NK-92 treated with Interleukin-12 subunit alpha and Interleukin-12 subunit beta, amount 100 ng/mL, for 24 hours (cell line): ENCODE measurements around the gene SIAH2.
A peak's percentile ranks its signal among the peaks of the same experiment; 100 is the strongest.

Experiments used
- DNase-seq: peaks from one replicate; lab custom pipeline; 2025; lab: John Stamatoyannopoulos, UW

The SIAH2 gene

DNA sequence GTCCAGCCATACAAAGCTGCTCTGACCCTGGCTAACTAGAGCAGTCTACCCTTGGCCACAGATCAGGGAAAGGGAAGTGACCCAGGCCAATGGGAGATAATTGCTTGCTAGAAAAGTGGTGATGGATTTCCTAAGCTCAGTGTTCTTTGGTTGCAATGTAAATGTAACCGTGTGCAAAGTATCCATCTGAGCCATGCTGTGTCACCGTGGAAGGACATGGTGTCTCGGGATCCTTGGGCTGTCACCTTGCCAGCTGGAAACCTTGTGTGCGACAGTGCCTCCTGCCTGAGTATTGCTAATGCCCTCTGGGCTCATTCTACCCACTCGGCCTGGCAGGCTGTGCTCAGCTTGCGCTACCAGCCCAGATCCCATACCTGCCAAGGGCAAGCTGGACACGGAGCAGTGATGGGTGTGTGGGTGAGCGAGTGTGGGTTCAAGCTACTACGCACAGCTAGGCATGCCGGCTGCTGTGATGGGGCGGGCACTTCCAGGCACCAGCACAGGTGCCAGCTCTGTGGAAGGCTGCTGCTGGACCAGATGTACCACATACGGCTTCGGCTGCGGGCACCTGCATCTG lies 10.7 kb upstream of the SIAH2 start:
- no peak for DNase-seq

DNA sequence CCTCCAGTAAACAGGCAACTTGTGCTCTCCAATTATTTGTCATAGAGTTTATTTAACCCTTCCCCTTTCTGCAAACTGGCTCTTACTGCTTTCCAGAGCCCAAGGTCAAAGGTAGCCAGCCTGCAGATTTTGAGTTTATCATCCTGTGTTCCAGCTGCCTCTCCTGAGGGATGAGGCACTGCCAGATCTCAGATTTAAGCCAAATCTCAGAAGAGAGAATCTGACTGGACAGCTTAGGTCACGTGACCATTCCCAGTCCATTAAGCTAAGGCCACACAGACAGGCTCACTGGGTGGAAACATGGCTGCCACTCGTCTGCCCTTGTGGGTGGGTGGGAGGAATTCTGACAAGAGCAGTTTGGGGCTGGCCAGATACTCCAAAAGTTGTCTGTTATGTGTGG lies 8.6 kb upstream of the SIAH2 start:
- no peak for DNase-seq

DNA sequence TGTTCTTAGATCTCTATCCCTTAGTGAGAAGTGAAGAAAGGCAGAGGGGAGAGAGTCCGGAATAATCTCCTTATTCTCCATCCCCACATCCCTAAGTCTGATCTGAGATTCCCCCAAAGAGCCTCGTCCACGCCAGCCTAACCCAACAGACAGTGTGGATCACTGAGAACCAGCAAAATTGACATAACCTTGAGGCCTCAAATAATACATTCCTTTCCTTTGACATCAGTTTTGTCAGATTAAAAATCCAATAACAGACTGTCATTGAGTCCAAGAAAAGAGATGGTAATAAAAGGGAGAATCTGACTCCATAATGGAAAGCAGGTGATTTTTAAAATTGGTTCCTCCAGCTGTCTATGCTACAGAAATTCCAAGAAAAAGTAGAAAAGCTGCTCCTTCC lies 7.7 kb upstream of the SIAH2 start:
- no peak for DNase-seq

DNA sequence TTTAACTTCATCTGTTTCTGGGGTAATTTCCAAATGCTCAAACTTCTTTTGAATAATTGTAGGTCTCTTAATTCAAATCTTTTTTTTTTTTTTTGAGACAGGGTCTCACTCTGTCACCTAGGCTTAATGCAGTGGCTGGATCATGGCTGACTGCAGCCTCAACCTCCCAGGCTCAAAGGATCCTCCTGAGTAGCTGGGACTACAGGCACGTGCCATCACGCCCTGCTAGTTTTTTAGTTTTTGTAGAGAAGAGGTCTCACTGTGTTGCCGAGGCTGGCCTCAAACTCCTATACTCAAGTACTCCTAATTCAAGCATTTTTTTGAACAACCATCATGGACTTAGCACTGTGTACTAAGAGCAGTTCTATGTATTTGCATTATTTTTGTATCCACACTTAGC lies 3.8 kb upstream of the SIAH2 start:
- DNase-seq: no peak

DNA sequence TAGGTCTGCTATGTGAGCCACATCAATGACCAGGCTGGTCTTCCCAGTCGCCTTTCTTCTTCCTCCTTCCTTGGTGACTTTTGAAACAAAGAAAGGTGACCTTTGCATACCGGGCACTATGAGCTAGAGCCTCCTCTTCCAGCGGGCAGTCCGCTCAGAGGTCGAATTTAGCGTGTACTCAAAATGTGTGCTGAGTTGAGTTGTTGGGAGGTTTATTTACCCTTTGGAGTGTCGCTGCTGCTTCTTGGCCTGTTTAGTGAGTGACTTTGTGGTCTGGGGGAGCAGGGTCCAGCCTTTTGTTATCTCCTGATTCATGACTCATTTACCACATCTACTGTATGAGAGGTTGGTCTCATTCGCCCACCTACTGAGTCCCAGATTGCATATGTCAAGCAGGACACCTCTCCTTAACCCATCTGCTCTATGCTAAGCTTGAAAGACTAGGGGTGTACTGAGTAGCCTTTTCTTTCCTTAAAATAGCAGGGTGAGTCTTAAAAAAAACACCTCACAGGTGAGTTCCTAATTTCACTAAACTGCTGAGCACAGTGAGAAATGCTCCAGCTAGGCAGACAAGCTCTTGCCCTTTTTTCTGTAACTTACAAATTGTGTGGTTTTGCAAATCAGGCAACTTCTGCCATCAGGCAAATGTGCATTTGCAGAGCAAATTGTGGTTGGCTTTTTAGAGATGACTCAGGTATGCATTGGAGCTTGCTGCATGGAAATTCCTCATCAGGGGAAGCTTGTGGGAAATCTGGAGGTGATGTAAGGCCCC lies 3.2 kb upstream of the SIAH2 start:
- DNase-seq: peak; percentile 18

DNA sequence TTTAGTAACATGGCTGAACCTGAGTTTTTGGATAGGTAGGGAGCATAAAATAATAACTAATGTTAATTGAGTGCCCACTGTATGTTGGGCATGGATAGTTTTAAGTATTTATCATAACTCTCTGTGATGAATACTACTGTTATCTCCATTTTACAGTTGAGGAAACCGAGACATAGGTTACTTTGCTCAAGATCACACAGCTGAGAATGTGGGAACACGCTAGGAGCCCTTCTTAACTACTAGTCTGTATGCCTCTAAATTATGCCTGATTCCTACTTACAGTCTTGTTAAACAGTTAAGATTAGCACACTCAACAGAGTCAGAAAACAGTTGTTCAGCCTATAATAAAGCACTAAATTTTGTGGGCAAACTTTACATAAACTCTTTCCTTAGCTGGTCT lies 2.0 kb upstream of the SIAH2 start:
- no peak for DNase-seq

DNA sequence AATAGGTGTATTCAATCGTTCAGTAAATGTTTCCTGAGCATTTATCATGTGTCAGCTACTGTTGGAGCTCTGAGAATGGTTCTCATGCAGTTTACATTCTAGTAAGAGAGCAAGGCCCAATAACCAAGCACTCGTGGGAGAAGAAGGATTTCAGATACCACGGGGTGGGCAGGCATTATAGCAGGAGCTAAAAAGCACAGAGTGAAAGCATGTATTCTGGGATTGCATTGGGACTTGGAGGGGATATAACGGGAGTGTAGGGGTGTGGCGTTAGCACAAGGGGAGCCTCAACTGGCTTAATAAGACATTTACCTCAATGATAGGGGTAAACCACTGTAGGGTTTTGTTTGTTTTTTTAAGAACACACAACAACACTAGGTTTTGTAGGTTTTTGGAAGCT lies 1.6 kb upstream of the SIAH2 start:
- DNase-seq: no peak

DNA sequence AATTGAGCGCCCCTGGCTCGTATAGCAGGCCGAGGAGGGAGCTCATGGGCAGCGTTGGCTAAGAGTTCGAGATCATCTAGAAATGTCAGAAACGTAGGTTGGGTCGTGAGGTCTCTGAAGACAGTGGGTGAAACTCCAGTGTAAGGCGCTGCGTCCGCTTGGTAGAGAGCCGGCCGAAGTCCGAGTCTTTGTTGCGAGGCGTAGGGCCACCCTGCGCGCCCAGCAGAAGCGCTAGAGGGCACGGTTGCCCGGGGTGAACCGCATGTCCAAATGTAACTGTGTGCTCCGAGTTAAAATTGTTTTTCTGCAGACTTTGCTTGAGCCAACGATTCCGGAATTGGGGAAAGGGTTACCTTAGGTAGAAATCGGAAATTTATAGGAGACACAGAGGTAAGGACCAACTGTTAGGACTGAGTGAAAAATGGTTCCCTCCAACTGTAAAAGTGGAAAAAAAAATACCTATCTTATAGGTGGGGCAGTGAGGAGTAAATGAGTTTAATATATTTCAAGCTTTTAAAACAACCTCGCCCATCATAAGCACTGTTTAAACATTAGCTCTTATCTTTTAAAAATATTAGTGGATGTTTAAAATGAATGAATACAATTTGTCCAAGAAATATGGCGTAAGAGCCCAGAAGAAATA lies 993 bp upstream of the SIAH2 start:
- peak; percentile 63 for DNase-seq

DNA sequence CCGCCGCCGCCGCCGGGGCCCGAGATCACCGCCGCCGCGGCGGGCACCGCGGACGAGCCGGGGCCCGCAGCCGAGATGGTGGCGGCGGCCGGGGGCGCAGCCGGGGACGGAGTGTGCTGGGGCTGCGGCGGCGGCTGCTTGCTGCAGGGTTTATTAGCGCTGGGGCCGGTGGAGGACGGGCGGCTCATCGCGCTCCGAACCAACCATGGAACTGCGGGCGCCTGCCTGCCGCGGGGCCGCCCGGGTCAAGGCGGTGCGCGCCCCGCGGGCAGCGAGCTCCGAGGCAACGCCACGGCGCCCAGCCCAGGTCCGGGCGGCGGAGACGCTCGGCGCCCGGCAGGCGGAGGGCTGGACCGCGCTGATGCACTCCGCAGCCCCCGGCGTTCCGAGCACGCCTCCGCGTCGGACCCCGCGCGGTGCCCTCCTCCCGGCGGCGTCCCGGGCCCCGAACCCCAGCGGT lies 277 bp downstream of the SIAH2 start:
- DNase-seq: no peak

DNA sequence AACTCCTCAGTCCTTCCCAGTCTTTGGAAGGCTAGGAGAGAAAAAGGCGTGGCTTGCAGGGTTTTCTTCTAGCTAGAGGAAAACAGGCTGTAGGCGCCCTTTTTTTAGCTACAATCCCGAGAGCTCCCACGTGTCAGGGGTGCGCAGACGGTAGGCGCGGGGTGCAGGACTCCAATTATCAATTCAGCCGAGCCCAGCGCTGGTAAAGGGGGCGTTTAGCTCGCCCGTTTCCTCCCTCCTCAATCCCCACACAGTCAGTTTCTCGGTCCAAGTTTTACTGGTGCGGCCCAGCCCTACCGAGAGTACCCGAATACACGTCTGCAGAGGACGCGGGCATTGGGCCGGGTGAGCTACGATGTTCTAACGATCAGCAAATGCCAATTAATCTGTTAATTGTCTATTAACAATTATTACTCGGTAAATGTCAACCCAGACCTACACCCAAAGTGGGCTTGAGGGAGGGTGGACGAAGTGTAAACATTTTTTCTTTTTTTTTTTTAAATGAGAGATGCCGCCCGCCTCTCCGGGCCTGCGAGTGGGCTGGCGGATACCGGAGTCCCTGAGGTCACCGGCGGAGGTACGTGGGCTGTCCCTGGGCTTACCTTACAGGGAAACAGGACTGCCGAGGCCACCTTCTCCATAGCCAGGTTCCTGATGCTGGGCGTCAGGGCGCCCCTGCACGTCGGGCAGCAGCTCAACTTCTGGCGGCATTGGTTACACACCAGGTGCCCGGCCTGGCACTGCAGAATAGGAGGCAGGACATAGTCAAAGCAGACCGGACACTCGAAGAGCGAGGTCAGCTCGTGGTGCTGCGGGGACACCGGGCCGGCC lies 923 bp downstream of the SIAH2 start:
- DNase-seq: no peak

DNA sequence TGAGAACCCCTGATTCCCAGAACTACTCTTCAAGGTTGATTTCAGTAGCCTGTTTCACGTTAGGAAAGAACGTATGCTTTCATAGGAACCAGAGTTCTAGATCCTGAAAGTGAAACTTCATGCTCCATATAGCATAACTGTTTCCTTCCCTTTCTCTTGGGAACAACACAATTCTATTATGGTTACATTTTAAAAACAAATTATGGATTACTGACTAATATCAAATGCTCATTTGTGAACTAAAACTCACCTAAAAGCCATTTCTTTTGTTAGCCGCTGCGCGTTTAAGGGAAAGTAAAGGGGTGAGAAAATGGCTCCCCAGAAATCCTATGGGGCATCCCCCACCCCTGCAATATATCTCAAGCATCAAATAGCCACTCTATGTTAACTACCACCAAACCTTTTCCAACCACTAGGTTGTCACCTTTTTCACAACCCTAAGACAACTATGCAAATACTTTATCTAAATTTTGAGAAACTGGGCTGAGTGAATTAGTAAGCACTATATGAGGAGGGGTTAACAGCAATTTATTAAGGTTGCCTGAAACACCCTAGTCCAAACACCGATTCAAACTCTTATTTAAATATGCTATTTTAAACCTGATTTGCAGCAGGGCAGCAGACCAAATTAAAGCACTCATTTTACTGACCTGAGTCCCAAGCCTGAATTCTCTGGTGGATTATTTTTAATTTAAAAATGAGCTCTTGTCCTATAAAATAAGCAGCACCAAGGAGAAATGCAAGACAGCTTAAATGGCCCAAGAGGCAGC lies 2.4 kb downstream of the SIAH2 start:
- DNase-seq: no peak

DNA sequence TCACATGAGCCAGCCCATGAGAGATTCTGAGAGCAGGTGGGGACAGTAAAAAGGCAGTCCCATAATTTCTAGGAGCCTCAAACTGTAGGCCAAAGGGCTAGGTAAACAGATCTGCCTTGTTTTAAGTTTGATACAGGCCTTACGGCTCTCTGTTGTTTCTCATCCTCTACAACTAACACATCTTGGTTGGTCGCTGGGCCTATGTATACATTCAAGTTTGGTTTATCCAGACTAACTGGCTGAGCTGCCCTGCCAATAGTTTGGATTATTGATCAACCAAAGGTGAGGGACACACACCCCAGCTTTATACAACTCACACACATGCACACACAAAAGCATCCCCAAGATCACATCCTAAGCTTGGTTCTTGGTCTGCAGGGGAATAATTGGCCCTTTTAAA lies 3.0 kb downstream of the SIAH2 start:
- no peak for DNase-seq

DNA sequence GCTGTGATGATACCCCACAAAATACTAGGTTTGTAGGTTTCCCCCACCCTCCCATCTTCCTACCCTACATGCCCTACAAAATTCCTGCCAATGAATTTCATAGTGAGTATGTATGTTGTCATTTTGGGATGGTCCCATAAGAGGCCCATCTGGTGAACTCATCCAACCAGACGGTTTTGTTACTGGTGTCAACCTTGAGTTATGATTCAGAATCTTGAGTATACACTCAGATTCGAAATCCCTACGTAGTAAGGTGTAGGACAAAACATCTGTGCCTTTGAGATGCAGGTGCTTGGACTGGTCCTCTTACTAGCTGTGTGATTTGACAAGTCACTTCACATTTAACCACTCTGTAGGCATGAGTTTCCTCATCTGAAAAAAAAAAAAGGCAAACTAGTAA lies 3.6 kb downstream of the SIAH2 start:
- no peak for DNase-seq

DNA sequence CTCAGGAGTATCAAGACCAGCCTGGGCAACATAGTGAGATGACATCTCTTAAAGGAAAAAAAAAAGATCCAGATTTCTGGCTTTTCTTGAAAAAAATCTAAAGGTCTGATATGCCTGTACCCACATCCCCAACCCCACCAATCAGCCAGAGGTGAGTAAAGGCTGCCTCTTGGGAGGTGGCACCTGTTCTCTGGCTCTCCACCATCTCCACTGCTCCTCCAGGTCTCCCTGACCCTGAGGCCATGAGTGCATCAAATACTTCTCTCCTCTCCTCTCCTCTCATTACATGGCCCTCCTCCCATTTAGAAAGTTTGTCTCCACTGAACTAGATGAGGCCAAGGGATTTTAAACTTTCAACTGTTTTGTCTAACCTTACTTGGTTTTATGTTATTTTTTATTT lies 5.2 kb downstream of the SIAH2 start:
- no peak for DNase-seq

DNA sequence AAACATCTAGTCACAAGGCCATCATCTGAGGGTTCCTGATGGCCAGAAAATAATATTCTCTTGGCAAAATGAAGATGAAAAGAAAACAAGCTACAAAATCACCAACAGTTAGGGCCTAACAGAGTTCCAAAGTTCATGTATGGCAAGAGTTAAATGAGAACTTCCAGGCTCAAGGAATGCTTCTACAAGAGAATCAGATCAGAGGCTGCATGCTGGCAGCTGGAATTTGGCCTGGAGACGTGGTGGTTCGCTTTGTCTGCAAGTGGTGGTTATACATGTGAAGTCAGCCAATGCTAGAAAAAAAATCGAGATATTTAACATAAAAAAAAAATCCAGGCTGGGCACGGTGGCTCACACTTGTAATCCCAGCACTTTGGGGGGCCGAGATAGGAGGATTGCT lies 5.6 kb downstream of the SIAH2 start:
- DNase-seq: no peak

DNA sequence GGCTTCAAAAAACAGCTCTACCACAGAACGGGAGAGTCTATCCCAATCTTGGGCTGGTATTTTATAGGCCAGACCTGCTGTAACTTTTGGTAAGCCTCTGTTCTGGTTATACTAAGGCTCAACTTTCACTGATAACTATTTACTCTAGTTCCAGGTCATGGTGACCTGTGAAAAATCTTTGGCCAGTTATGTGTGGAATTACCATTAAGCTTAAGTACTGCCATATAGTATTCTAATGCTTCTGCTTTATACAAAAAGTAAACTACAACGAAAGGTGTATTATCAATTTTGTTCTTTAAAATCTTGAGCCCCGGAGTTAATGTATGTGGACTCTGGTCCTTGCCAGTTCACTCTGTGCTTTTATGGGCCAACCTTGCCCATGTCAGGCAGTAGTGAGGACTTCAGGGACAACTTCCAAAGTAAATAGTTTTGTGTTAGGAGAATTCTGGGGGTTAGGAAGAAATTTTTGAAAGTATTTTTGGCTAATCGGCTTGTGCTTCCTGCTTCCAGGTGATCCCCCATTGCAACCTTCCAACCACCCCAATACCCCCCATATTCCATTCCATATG lies 6.4 kb downstream of the SIAH2 start:
- no peak for DNase-seq

DNA sequence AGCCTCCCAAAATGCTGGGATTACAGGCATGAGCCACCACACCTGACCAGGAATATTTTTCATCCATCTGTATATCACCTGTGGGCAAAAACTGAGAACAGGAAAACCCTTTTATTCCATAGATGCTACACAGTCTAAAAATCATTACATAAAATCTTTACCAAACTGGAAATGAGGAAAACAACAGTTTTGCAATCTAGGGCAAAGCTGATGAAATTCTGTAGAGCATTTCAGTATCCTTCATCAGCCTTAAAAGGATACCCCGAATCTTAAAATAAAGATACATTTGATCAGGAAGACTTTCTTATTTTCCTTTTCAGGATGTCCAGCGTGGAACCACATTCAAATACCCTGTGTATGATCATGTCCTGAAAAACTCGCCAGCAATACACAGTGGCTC lies 7.1 kb downstream of the SIAH2 start:
- DNase-seq: no peak

DNA sequence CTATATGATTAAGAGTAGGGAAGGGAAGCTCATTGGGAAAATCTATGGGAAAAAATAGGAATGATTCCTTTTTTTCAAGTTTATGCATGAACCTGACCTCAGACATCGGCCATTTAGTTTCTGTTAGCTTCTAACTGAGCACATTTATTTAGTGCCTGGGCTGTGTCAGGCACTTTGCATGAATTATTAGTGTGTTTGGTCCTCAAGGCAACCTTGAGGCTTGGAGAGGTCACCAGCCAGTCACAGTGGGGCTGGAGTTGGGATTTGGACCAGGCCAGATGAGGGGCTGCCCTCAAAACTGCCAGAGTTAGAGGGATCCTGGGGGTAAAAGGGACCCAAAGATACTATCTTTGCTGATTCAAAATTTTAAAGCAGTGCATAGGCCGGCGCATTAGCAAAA lies 8.1 kb downstream of the SIAH2 start:
- no peak for DNase-seq

DNA sequence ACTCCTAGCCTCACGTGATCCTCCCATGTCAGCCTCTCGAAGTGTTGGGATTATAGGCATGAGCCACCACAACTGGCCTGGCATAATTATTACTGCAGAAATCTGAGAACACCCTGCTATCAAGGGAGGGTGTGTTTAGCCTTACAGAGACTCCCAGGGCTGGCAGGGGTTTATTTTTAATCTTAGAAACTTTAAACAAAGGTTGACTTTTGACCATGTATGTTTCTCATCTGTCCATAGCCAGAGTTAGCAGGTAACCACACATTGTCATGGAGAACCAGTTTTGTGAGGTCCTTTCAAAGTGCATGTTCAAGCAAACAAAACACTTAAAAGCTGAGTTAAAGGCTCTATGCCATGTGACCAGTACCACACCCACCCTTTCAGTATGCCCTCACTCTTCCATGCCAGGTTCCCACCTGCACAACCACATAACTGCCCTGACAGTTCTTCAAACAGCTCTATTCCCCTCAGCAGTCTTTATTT lies 11.1 kb downstream of the SIAH2 start:
- no peak for DNase-seq

DNA sequence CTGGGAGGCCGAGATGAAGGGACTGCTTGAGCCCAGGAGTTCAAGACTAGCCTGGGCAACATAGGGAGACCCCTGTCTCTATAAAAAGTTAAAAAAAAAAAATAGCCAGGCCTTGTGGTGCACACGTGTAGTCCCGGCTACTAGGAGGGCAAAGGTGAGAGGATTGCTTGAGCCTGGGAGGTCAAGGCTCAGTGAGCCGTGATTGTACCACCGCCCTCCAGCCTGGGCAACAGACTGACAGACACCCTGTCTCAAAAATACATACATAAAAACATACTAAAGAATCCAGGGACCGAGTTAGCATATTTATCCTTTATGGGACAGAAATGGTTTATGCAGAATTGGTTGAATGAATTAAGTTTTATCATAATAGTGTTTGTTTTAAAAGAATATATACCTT lies 13.7 kb downstream of the SIAH2 start:
- DNase-seq: no peak

DNA sequence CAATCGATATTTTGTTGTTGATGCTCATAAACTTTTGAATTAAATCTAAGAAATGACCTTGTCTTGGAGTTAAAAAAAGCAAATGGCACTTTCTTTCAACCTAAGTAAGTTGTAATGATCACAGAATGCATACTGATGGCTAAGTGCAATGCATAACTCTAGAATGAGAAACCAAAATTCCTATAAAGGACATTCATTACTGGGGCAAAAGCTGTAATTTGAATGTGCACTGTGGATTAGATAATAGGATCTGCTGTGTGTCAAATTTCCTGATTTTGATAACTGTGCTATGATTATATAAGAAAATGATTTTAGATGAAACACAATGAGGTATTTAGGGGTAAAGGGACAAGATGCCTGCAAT lies 14.3 kb downstream of the SIAH2 start:
- DNase-seq: no peak
